SIG-M5 (cell line): ENCODE results near the gene NODAL.
"Not testable (repeated sequence)": the region's sequence is repeated elsewhere in the genome, so short reads cannot be mapped to it uniquely, and the experiment has no call there.

ENCODE experiments used
- DNase-seq: peaks from one replicate; lab custom pipeline; 2025; lab: John Stamatoyannopoulos, UW

NODAL gene

GRCh38 chr10:70441161-70441894 lies at the start of gene NODAL:
TSS of gene NODAL (minus strand) at chr10:70441681. CDS start at chr10:70441667, 14 bp downstream.
- no peak for DNase-seq

DNA sequence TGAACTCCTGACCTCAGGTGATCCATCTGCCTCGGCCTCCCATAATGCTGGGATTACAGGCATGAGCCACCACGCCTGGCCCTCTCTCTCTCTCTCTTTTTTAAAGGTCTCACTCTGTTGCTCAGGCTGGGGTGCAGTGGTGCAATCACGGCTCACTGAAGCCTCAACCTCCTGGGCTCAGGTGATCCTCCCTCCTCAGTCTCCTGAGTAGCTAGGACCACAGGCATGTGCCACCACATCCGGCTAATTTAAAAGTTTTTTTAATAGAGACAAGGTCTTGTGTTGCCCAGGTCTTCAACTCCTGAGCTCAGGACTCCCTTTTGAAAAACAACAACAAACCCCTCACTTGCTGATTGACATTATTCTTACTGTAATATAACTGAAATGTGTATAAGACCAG lies 48.7 kb upstream of the NODAL start:
- no peak for DNase-seq

- DNase-seq = no peak
These were observed 46.3 kb upstream of the NODAL start for GRCh38 chr10:70487824-70488223.

DNA sequence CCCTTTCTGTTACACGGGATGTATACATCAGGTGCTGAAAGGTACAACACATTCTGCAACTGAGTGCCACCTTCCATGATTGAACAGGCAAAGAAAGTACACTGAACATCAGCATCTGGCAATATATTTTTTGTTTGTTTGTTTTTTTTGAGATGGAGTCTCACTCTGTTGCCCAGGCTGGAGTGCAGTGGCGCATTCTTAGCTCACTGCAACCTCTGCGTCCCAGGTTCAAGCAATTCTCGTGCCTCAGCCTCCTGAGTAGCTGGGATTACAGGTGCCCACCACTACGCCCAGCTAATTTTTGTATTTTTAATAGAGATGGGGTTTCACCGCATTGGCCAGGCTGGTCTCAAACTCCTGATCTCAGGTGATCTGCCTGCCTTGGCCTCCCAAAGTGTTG lies 42.4 kb upstream of the NODAL start:
- DNase-seq = not testable (repeated sequence)

DNA sequence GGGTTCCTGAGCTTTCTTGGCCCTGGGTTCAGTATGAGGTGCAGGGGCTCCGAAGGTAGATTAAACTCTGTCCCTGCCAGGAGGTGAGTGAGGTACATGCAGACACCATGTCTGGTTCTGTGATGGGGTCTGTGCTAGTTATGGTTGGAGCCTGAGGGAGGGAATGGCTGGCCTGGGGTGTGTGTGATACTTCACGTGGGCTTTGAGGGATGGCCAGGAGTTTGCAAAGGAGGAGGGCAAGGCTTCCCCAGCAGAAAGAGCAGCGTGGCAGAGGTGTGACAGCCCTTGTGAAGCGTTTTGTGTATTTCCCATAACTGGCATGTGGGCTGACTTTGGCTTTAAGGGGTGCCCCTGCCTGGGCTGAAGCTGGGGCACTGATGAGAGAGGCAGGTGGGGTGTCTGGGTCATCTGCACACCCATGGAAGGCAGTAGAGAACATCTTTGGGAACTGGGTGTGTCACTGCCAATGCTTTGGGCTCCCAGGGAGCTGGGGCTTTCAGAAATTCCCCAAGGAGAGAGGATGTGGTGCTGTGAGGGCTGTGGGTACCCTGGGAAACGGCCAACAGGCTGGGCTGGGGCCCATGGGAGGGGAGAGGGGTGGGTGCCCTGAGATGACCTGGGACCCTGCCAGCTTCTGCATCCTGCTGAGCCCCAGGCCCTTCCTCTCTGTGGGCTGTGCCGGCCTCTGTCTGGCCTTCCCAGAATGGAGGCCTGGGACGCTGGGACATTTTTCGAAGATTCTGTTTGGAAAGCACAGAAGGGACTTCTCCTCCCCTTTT lies 41.7 kb upstream of the NODAL start:
- DNase-seq = no peak

DNA sequence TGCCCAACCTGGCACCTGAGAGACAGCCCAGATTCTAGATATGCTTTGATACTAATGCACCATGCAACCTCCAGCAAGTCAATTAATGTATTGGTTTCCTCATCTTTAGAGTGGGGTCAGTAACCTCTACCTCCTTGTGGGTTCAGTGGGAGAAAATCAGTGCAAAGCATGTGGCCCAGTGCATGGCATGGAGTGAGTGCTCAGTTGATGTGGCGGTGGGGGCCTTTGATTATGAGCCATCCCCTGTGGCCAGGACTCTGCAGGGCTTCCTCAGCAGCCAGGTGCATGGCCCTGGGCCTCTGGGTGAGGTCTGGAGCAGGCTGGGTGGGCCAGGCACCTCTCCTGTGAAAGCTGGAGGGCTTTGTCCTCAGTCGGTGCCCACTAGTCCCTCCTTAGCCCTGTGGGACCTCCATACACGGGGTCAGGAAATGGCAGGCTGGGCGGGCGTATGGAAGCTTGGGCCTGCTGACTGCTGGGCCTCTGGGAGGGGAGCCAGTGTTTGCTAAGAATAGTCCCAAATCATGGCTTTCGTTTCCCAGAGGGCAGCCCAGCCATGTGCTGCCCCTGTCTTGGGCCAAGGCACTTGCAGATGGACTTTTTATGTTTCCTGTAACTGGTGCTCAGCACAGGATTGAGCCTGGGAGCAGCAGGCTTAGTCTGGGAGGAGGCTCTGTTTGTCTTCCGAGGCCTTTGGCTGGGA lies 40.5 kb upstream of the NODAL start:
- DNase-seq = no peak

- no peak for DNase-seq
These were observed 39.6 kb upstream of the NODAL start for GRCh38 chr10:70481105-70481504.

- no peak for DNase-seq
These were observed 38.9 kb upstream of the NODAL start for GRCh38 chr10:70480239-70480861.

DNA sequence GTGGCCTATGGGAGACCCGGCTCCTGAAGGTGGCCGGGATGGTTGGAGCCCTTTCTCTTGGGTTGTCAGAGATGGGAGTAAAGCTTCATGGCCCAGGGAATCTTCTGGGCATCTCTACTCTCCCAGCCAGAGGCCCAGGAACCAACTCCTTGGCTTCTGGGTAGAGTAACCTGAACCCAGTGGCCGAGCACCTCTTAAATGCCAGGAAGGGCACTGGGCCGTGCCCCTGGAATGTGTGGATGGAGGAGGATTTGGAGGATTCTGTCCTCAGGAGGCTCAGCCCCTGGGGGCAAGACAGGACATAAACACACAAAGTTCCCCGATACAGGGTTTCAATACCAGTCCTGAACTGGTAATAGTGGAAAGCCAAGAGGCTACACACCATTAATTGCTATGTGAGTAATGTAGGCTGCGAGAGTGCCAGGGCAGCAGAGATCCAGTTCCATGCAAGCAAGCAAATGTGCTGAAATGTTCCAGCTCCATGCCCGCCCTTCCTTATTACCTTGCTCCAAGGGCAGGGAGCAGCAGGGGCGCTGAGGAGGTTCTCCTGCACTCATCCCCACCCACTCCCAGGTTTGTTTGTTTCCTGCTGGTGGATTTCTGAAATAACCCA lies 38.3 kb upstream of the NODAL start:
- no peak for DNase-seq

DNA sequence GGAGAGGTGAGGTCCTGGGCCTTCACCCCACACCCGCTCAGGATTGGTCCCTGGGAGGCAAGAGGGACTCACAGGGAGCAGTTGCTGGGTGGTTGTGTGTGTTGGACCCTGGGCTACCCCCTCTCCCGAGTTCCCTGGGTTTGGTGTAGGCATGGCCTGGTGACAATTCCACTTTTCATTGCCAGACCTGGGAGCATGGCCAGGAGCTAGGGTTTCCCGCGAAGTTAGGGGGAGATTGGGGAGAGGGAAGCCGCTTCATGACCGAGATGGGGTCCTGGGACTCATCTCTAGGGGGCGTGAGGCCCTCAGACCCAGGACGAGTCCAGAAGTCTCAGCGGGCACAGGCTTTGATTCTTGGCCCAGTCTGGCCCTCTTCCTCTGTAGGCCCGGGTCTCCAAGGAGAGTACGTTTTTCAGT lies 37.7 kb upstream of the NODAL start:
- DNase-seq = no peak

DNA sequence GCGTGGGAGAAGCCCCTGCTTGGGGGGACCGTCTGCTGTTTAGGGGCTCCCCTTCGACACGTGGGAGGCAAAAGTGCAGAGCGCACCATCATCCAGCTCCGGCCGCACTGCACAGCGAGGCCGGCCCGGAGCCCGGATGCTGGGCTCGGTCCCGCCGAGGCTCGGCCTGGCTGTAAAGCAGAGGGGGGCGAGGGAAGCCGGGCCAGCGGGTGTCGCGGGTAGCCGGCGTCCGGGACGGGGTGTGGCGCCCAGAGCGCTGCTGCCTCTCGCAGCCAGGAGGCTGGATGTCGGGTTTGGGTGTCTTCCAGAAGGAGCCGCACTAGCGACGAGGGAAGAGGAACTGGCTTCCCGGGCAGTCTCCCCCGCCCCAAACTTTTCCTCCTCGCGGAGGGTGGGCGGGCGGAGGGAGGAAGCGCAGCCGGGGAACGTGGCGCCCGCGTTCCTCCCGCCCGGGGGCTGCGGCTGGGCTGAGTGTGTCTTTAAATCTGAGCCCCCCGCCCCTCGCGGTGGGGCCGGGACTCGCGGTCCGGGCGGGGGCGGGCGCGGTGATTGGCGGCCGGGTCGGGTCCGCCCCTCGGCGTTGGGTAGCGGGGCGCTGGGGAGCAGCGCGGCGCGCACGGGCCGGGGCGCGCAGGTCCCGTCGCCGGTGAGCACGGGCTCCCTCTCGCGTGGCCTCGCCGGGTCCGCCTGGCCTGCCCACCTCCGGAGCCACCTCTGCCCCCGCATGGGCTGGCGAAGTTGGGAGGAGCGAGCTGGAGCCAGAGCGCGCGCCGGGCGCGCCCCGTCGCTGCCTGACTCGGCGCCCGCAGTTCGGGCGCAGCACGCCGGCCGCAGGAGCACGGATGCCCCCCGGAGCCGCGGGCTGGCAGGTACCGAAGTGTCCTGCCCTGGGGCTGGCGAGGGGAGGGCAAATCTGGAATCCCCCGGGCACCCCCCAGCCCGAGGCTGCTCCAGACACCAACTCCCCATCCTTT lies 37.0 kb upstream of the NODAL start, which contains the start of gene PALD1:
TSS of gene PALD1 (plus strand) at position 577 of the 974 bp plus-strand sequence. CDS start 47,185 bp downstream, outside the sequence.
- no peak for DNase-seq

GRCh38 chr10:70477661-70478162 lies 36.2 kb upstream of the NODAL start:
- no peak for DNase-seq

DNA sequence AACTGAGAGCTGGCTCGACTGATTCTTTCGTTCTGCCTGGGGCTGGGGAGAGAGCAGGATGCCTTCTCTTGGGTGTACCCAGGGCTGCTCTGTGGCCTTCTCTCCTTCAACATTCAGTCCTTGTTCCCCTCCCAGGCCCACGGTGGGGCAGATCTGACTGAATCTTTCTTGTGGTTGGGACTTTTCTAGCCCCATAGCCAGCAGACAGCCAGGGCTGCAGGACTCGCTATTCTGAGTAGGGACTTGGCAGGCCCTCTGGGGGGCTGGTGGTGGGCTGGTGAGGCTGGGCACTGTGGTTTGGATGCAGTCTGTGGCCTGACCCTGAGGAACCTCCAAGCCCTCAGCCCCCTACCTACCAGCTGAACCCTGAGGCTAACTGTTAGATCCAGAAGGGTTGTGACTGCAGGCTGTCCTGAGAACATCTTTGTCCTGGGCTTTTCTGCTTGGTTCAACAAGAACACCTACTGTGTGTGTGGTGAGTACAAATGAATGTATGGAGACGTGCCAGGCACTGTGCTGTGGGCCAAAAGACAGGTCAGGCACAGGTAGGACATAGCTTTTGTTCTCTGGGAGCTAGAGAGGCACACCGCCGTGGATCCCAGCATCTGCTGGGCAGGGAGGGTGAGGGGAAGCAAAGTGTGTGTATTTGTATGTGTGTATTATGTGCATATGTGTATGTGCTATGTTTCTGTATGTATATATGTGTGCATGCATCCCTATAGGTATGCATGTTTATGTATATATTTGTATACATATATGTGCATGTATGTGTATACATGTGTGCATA lies 35.0 kb upstream of the NODAL start:
- DNase-seq = no peak

GRCh38 chr10:70475661-70476060 lies 34.2 kb upstream of the NODAL start:
- no peak for DNase-seq

DNA sequence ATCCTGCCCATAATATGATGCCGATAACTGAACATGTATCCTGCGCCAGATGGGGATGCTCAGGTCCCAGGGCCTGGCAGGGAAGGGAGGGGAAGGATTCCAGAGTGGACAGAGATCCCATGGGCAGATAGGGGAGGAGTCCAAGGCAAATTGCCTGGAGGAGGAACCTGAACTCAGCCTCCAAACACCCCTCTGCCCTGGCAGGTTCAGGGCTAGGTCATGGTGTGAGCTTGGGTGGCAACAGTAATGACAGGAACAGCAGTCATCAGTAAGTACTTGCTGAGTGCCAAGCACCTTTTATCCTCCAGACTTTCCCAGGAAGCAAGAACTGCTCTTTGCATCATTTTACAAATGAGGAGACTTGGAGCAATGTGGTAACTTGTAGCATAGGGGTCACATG lies 33.3 kb upstream of the NODAL start:
- no peak for DNase-seq

GRCh38 chr10:70472799-70473454 lies 31.4 kb upstream of the NODAL start:
- DNase-seq = no peak

GRCh38 chr10:70466951-70467350 lies 25.5 kb upstream of the NODAL start:
- no peak for DNase-seq

DNA sequence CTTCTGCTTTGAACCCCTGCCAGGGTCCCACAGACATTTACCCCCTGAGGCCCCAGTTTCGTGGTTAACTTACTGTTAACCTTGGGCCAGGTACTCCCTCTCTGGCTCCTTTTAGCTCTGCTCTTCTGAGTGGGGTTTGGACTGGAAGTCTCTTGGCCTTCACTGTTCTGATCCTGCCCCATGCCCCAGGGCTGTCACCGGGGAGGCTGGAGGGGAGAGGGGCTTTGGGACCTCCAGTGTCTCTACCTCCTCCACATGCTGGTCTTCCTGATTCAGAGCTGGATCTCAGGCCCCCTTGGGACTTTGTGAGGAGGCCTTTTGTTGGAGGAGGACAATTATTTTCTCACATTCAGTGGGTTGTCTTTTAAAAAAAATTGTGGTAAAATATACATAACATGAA lies 24.4 kb upstream of the NODAL start:
- no peak for DNase-seq

DNA sequence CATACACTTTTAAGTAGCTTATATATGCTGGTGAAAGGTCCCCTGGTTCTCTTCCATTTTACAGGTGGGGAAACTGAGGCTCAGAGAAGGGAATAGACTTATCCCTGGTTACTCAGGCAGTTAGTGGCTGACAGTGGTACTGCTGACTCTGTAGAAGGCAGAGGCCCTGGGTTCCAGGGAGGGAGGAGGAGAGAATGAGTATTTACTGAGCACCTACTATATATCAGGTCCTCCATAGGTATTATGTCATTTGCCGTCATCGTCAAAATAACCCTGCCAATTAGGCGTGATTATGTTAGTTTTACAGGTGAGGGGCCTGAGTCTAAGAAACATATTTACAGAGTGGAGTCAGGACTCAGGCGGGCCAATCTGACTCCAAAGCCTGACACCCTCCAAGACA lies 23.8 kb upstream of the NODAL start:
- no peak for DNase-seq
